ENCODE results near the gene MARCHF3. TPM values are rescaled to one million over a fixed set of nuclear protein-coding genes. Genes with fewer than 3 reads are reported as not detected.

Gene MARCHF3
- total RNA-seq, 1 experiment from 2014 or later: 1.1 TPM

DNA sequence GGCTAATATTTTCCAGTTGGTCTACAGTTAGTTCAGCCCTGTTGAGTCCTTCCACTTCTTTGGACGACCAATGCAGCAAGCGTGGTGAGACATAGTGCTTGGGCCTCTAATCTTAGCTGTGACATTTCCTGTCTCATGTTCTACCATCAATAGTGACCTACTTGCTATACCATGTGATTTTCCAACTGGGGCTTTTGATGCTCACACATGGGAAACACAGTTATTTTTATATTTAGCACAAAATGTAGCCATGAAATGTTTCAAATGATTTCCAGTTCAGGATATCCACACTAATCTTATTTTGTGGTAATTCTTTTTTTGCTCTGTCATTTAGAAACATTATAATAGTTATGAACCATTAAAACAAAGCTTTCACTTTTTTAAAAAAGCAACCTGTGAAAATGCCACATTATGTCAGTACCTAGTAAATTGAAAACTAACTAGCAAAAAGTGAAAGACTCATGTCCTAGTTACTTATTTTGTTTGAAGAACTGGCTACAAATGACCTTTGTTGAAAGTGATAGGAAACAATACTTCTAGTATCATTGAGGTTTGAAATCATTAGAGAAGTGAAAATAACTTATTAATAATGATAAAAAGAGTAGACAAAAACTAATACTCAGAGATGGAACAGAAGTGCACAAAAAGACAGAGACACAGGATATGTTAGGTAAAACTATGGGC is 18.3 kb downstream of the MARCHF3 start:
- DNase-seq (ENCODE audit: low spot score): no peak
- TF ChIP-seq EZH2 (IDR thresholded peaks at IDR 0.05; ENCODE audit: borderline replicate concordance, low read depth, low read length, poor library complexity, severe bottlenecking): no peak
- TF ChIP-seq, protein P1, sequence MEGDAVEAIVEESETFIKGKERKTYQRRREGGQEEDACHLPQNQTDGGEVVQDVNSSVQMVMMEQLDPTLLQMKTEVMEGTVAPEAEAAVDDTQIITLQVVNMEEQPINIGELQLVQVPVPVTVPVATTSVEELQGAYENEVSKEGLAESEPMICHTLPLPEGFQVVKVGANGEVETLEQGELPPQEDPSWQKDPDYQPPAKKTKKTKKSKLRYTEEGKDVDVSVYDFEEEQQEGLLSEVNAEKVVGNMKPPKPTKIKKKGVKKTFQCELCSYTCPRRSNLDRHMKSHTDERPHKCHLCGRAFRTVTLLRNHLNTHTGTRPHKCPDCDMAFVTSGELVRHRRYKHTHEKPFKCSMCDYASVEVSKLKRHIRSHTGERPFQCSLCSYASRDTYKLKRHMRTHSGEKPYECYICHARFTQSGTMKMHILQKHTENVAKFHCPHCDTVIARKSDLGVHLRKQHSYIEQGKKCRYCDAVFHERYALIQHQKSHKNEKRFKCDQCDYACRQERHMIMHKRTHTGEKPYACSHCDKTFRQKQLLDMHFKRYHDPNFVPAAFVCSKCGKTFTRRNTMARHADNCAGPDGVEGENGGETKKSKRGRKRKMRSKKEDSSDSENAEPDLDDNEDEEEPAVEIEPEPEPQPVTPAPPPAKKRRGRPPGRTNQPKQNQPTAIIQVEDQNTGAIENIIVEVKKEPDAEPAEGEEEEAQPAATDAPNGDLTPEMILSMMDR (conservative IDR thresholded peaks at IDR 0.05; ENCODE audit: low read depth, low read length): no peak
- intact Hi-C loops (cut with micrococcal nuclease; ENCODE audit: unreplicated experiment): no loop called here
- CTCF ChIA-PET: no interaction called here
- no peak overlapping the region for H3K4me3 ChIP-seq (ENCODE audit: low read depth, low read length, poor library complexity, severe bottlenecking)
- H3K4me1 ChIP-seq (ENCODE audit: insufficient read depth, low read length, poor library complexity, severe bottlenecking): no peaks in the 10 kb centered on the region
- no TSS peak for BruUV-seq (replicated peaks)
- H3K9me3 ChIP-seq (ENCODE audit: low read depth, low read length, poor library complexity, severe bottlenecking): no peaks in the 10 kb centered on the region
- POLR2A ChIA-PET (ENCODE audit: low non-redundant PET): no interaction called here
- H3K27ac ChIP-seq (ENCODE audit: low read depth, low read length, poor library complexity, severe bottlenecking): no peak overlapping the region
- H3K36me3 ChIP-seq (ENCODE audit: insufficient read depth, low read length, poor library complexity, severe bottlenecking): no peaks in the 10 kb centered on the region
- no peaks in the 10 kb centered on the region for H3K27me3 ChIP-seq (replicated peaks; ENCODE audit: insufficient read depth, low read depth, low read length, poor library complexity)

DNA sequence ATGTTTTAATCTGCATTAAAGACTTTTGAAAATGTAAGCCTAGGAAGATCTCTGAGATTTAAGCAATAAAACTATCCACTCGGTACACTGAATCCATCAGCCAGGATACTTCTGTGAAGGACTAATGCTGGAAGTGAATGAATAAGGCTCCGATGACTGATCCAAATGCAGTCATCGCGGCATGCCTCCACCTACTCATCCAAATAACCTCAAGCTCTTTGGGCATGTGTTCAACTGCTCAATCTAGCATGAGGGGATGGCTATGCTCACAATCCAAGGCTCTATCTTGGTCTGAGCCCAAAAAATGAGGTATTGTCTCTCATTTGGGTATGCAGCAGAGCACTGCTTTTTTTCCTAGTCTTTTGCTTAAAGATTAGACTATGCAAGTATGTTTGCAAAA is 19.2 kb downstream of the MARCHF3 start:
- no TSS peak for BruUV-seq (replicated peaks)
- Histone ChIP-seq H3K4me1 (ENCODE audit: insufficient read depth, low read length, poor library complexity, severe bottlenecking) (no peaks in the 10 kb centered on the region), H3K27ac (ENCODE audit: low read depth, low read length, poor library complexity, severe bottlenecking) (no peak overlapping the region), H3K4me3 (ENCODE audit: low read depth, low read length, poor library complexity, severe bottlenecking) (no peak overlapping the region), H3K9me3 (ENCODE audit: low read depth, low read length, poor library complexity, severe bottlenecking) (no peaks in the 10 kb centered on the region), H3K36me3 (ENCODE audit: insufficient read depth, low read length, poor library complexity, severe bottlenecking) (no peaks in the 10 kb centered on the region), H3K27me3 (replicated peaks; ENCODE audit: insufficient read depth, low read depth, low read length, poor library complexity) (no peaks in the 10 kb centered on the region)
- TF ChIP-seq, protein P1 (conservative IDR thresholded peaks at IDR 0.05; ENCODE audit: low read depth, low read length): no peak
- TF ChIP-seq EZH2 (IDR thresholded peaks at IDR 0.05; ENCODE audit: borderline replicate concordance, low read depth, low read length, poor library complexity, severe bottlenecking): no peak
- DNase-seq (ENCODE audit: low spot score): no peak
- ChIA-PET CTCF (no interaction called here), POLR2A (ENCODE audit: low non-redundant PET) (no interaction called here)
- intact Hi-C loops (cut with micrococcal nuclease; ENCODE audit: unreplicated experiment): no loop called here

DNA sequence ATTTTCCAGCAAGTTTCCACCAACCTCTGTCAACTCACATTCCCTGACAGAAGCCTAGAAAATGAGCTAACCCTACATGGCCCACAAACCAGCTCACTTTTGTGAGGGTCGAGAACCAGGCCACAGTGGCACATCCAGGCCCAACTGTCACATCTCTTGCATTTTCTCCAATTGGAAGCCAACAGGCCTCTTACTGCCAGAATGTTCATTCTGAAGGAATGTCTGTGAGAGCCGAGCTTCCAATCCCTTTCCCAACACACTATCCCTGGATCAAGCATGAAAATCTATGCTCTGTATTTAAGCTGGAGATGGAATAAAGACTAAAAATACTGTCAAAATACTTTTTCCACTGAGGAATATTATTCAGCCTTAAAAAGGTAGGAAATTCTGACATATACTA is 20.0 kb downstream of the MARCHF3 start:
- ChIA-PET CTCF (no interaction called here), POLR2A (ENCODE audit: low non-redundant PET) (no interaction called here)
- Histone ChIP-seq H3K27ac (ENCODE audit: low read depth, low read length, poor library complexity, severe bottlenecking) (no peak overlapping the region), H3K4me3 (ENCODE audit: low read depth, low read length, poor library complexity, severe bottlenecking) (no peak overlapping the region), H3K27me3 (replicated peaks; ENCODE audit: insufficient read depth, low read depth, low read length, poor library complexity) (no peaks in the 10 kb centered on the region), H3K4me1 (ENCODE audit: insufficient read depth, low read length, poor library complexity, severe bottlenecking) (no peaks in the 10 kb centered on the region), H3K36me3 (ENCODE audit: insufficient read depth, low read length, poor library complexity, severe bottlenecking) (no peaks in the 10 kb centered on the region), H3K9me3 (ENCODE audit: low read depth, low read length, poor library complexity, severe bottlenecking) (no peaks in the 10 kb centered on the region)
- TF ChIP-seq, protein P1 (conservative IDR thresholded peaks at IDR 0.05; ENCODE audit: low read depth, low read length): no peak
- no peak for TF ChIP-seq EZH2 (IDR thresholded peaks at IDR 0.05; ENCODE audit: borderline replicate concordance, low read depth, low read length, poor library complexity, severe bottlenecking)
- intact Hi-C loops (cut with micrococcal nuclease; ENCODE audit: unreplicated experiment): no loop called here
- no TSS peak for BruUV-seq (replicated peaks)
- DNase-seq (ENCODE audit: low spot score): no peak

Data from A673 (cell line).